HG03565 (cell line): ENCODE results near the gene KY.

Experiments used
- ATAC-seq: cut with Tn5 transposase; IDR thresholded peaks from one replicate; pipeline ENCODE4 v1.9.1; 2021; ENCODE audit warnings: mild to moderate bottlenecking, moderate library complexity; ENCODE audit not compliant: unreplicated experiment

The KY gene

DNA sequence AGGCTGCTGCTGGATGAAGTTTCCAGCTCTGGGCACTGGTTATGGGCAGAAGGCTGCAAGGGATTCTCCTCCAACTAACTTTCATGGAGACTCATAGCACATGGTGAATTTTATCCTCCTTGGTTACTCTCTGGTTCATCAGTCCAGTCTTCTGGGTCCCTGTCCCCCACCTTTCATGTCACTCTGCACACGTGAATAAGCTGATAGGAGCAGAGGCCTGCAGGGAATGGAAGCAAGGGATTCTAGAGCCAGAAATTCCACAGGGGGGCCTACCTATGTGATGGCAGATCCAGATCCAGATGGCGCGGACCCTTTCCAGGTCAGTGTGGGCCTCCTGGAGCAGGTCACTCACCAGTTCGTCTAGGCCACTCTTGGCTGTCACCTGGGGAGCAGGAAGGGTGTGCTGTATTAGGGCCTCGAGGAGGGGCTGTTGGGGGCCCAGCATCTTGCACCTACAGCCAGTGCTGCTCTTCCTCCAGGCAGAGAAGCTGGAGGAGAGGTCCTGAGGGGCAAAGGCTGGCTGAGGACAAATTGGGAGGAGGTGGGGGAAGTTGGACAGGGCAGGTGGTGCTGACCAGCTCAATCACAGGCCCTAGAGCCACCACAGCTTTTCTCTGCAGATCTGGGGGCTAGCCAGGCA, 30.2 kb downstream of the KY start:
- ATAC-seq, result no peak

DNA sequence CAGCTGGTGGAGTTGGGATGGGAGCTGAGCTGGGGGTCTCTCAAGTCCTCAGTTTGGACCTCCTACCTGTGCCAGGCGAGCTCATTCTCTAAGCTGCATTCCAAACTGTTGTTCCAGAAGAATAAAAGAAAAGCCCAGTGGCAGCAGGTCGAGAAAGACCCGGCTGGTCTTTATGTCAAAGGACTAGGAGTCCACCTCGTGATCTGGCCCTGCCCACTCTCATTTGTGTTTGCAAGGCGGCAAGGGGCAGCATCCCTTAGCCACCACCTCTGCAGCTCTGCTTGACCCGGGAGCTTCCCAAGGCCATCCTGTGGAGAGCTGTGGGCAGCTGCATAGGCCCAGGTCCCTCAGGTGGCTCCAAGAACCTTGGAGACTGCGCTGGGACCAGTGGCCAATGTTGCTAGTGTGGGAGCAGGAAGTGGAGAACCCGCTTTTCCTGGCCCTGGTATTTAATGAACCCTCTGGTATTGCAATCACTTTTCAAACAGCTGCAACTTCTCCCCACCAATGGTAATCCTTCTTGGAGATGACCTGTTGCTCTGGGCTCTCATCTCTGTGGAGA, 30.9 kb downstream of the KY start:
- ATAC-seq, result no peak

DNA sequence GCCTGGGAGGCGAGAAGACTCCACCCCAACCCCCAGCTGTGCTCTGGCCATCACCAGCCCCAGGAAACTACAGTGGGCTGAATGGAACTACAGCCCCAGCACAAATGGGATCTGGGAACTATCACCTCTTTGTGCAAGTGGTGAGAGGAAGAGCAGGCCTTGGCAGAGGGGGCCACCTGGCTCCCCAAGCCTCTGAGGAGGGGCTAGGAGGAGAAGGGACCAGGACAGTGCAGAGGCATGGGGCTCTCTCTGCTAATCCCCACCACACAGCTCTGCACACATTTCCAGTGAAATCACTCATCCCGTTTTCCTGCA, 31.6 kb downstream of the KY start:
- ATAC-seq, result no peak

DNA sequence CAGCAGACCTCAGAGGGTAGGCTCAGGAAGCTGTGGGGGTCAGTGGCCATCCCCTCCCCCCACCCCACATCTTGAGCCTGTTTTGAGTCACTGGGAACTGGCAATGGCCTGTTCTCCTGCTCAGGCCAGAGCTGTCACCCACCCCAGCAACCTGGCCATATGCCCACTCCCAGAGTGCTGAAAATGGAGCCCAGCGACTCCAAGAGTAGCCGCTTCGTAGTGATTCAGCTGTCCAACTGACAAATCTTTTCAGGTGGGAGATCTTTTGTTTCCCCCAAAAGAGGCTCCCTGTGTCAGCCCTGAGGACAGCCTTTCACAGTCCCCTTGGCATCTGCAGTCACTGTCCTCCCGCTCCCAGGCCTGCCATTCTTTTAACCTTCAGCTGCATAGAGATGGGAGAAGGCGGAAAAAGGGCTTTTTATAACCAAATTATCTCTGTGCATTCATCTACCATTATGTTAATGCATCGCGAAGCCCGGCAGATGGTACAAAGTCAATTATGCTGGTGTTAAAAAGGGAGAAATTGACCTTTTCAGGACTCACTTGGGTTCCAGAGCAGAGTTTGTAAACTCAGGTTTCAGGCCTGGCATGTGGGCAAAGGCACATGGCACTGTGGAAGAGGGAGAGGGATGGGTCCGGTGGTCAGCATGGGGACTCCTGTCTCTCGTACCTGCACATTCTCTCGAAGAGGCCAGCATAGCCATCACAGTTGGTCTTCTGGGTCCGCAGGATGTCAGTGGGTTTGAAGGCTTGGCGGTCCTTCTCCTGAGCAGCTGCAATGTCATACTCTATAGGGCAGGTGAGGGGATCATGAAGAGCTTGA, 32.1 kb downstream of the KY start:
- ATAC-seq, result no peak

DNA sequence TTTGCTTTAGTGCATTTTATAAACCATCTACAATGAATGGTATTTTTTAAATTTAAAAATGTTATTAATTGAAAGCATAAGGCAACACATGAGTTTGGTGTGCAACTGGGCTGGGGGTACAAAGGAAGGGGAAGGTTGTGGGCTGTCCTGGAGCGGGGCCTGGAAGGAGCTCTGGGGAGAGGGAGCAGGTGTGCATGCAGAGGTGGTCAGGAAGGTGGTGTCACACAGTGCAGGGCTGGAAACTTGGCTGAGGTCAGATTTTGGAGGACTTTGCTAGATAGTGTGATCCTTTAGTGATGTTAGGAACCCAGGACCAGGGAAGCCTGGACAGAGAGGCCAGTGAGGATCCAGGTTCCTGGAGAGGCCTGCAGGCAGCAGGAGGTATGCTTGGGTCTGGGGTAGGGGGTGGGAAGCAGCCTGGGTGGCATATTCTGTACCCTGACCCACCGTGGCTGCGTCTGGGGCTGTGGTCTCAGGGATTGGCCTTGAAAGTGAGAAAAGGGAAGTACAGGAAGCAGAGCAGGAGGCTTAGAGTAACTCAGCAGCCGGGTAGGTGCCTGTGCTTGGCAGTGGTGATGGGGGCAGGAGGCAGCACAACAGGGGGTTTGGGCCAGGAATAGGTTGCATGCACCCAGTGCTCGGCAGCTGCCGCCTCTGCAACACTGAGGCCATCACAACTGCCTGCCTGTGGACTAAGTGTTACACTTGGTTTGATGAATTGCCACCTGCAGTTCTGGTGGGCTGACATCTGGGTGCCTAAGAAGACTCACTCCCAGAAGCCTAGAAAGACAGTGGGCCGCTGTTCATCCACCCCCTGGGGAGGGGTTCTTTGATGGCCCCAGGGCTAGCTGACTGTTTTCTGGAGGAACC, 33.0 kb downstream of the KY start:
- ATAC-seq, result no peak

DNA sequence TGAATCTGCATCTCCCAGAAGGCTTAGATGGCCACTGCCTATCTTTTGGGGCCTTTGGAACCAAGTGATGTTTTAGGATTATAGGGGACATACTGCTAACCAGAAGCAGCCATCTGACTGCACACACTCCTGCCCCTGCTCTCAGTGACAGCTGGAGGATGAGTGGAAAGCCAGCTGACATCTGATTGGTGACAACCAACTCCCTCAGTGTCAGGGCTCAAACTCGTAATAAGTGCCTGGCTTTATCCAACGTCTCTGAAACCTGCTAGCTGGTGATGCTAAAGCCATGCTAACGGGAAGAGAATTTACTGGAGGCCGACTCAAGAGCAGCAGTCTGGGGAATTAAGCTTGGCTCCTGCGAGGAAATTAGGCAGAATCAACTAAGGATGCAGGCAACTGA, 35.1 kb downstream of the KY start:
- no peak for ATAC-seq

DNA sequence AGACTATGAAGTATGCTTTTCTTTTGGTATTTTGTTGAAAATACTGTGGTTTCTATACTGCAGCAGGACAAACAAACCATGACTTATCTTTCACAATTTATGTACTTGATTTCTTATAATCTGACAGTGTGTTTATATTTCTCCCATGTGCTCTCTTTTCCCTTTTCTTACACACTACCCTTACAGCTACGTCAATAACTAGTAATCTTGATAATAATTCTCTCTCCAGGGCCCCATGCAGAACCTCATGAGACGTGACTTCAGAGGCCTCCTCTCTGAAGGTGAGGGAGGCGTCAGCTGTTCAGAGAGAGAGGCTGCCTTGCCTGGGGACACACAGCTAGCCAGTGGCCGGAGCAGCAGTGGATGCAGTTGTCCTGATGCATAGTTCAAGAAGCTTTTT, 35.9 kb downstream of the KY start:
- no peak for ATAC-seq

DNA sequence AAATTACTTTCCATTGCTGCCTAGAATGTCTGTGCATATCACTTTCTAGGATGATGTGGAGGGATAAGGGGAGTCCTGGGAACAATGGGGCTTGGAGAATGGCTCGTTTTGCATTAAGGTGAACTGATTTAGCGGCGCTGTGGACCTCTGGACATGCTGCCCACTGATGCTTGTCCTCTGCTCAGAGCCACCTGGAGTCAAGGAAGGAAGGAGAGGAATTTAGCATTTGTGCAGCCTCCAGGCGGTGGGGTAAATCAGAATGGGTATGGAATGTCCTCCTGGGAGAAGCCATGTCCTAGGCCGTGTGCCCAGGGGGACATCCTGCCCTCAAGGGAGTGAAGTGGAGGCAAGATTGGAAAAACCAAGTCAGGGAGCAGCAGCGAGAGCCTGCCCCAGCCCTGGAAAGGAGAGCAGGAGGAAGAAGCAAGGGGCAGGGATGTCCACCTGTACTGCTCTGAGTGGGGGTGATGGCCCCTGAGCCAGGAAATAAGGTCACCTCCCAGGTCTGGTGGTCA, 37.8 kb downstream of the KY start:
- ATAC-seq, result no peak

DNA sequence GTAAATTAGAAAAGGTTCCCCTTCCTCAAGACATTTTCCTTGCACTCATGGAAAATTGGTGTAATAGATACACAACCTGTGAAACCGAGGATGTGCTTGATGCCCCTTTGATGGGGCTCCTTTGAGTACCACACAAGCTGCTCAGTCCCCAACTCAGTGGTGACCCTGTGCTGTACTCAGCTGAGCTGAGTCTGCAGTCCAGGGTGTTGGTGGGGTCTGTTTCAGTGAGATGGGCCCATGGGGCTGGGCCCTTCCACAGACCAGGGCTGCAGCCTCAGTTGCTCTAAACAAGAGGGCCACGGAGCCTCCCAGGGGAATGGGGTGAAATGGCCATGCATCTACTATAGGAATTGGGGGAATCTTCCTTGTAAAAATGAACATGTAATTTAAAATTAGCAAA, 39.3 kb downstream of the KY start:
- no peak for ATAC-seq

DNA sequence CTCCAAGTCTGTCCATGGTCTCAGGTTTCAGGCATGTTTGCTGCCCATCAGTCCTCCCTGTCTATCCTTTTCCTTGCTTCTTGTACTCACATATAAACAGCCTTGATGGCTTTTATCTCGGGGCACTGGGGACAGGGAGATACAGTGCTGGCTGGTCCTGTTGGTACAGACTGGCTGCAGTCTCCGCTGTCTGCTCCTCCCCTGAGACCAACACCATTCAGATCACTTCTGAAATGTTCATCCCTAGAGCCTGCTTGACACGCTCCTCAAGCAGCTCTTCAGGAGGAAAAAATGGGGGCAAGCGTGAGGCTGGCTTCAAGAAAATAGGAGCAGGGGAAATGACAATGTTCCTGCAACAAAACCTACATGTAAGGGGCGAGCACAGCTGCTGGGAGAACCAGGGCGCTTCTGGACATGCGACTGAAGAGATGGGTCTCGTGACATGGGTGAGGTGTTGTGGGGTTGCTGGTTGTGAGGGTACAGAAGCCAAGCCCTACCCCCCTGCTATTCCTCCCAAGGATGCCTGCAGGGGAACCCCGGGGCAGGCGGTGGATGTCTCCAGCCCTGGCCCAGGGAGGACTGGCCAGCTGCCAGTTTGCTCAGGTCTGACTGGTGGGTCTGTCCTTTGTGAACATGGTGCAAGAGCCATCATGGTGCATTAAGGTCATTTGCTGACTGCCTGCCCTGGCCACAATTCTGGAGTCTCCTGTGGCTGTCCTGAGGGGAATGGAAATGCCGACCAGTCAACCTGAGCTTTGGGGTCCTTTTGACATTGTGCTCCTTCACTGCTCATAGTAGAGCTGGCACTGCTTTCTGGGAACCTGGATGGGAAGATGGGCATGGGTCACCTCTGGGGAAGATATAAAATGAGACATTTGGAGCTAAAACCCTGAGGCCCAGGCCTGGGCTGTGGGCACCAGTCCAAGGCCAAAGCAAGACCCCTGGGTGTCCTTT, 40.1 kb downstream of the KY start:
- no peak for ATAC-seq

DNA sequence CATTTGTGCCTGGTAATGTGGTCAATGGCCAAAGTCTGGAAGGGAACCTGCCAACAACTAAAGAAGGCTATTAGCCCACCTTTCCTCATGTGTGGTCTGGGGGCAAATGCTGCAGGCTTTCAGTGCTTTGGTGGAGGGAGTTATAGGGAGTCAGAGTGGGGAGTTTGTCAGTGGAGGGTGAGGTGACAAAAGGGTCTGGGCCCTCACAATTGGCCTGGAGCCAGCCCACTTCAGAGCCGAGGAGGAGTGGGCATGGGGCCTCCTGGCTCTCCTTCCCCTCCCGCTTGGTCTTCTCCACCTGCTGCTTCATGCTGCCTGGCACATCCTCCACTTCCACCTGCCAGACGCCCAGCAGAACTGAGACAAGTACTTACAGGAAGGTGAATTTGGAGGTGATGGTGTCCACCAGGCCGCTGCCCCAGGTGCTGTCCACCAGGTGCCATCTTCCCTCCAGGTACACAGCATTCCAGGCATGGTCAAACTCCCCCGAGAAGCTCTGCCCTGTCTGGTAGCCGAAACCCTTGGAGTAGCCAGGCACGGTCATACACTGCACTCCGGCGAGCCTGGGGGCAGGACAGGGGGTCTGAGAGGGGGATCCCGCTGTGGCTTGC, 40.9 kb downstream of the KY start:
- no peak for ATAC-seq

DNA sequence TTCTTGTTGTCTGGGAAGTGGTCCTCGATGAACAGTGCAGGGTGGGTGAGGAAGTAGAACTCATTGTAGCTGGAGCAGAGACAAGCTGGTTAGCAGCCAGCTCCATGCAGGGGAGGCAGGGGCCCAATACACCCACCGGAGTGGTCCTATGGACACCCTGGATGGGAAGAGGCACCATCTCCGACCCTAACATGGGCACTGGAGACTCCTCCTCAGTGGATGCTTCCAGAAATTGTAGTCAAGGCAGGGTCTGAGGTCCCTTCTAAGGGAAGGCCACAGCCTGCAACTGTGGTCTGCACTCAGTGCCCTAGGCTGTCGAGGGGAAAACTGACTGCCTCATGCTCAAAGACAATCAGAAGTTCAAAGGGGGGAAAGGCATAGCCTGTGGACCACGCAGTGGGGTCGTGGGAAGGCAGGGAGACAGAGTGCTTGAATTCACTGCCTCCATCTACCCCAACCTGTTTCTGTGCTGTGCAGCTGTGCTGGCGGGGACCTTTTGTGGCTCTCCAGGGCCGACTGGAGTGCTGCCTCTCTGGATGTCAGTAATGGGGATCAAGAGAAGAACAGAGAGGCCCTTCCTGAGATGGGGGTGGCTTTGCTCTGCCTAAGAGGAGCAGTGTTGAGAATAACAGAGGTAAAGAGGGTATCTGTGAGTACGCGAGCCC, 41.9 kb downstream of the KY start:
- no peak for ATAC-seq

DNA sequence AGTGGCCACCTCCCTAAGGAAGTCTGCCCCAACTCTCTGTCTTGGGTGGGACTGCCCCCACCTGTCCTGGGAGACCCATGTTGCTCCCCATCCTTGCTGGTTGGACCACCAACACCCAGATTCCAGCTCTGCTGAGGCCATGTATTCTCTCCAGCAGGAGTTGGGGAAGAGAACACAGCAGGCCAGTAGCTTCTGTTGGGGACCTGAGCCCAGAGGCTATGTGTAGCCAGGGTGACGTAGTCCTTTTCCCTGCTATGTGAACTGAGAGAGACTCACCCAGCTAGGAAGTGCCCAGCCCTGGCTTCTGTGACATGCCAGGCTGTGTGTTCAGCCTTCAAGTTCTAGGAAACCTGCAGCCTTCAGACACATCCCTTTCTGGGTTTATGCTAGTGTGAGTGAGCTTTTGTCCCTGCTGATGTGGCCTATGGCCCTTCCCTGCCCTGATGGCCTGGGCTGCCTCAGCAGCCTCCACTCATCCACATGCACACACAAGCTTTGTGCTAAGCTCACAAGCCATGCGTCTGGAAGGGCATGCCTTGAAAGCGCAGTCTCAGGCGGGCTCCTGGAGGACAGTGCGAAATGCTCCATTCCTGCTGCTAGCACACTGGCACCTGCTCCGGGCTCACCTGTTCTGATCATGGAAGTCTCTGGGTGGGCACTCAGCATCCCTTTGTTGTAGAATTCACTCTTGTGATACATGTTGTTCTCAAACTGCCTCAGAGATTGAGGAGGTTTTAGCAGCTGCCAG, 42.6 kb downstream of the KY start:
- ATAC-seq, result no peak

DNA sequence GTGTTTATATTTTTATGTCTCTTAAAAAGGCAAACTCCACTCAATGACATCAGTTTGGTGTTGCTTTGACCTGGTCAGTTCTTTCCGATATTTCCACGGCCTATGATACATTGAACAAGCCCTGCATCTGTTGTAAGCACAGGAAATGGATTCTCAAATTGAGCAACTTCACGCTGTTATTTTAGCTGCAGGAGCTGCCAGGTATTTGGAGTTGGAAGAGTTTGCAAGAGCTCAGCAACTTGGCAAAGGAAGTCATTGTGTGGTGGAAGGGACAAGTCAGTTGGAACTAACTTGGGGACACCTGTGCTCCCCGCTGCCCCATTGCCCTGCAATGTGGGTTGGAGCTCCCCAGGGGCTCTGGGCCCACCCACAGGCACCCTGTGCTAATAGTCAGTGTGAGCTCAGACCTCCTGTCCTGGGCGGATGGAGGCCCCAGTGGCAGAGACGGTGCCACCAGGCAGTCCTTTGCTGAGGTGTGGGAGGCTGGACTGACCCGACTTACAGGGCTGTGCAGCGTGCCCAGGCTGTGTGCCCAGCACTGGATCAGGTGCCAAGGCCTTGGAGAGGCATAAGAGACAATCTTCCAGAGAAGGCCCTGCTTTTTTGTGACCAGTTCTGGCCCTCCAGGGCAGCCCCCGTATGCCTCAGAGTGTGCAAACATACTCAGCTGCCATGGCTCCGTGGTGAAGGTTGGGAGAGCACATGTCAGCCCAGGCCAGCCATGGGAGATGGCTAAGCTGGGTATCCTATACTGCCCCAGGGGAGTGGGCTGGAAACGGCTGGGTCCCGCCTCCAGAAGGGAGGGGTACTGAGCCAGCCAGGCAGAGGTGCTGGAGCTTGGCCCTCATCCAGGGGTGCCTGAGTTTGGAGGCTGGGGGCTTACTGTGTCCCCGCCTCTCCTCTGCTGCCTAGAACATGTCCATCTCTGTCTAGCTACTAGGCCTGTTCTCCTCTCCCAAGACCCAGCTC, 43.5 kb downstream of the KY start:
- ATAC-seq, result no peak

DNA sequence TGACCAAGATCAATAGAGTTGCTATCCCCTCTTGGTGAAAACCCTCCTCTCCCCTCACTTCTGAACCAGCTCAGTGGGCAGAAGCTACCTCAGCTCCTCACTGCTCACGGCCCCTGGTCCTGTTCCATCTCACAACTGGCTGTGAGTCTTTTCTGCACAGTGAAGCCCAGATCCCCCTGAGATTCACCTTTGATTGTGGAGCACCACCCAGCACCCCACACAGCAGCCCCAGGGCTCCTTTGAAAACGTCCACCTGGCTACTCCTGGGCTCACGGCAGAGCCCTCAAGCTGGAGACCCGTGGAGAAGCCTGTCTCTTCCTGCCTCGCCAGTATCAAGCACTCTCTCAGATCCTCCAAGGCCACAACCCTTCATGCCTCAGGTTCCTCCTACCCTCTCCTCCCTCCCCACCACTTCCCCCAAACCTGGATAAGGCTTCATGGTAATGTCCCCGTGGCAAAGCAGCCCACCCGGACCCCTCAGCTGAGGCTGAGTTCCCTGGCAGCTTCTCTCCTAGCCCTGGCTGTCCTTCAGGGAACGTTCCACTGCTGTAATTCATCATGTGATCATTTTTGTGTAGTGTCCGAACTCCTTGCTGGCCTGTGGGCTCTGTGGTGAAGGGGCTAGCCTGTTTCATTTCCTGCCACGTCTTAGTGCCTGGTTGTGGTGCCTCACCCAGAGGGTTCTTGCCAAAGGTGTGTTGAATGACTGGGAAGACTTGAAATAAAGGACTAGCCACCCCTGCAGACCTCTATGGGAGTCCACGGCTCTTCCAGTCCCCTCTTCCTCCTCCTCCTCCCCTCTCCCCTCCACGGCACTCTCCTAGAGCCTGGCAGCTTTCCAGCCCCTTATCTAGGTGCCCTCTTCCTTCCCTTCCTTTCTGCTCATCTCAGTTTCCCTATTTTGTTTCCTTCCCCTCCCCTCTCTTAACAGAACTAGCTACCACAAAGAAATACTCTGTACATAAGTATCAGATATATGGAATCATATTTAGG, 44.5 kb downstream of the KY start:
- no peak for ATAC-seq

DNA sequence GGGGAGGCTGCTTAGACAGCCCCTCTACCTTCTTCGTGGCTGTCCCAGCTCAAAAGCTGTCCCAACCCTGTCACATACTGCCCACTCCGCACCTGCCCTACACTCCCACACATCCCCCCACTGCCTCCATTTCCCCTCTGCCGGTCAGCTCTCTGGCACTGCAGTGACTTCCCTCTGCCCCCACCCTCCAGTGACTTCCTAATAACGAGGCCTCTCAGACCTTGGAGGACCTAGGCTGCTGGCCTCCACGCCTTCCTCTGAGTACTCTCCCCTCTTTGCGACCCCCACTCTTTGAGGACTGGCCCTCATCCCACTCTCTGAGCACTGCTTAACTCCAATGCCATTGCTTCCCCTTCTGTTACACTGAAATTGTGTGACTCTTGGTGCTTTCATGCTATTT, 45.3 kb downstream of the KY start:
- ATAC-seq, result no peak
